NCI-H524 (cell line): Measurements from ENCODE around the gene STK32B.
"Not testable (repeated sequence)": the region's sequence is repeated elsewhere in the genome, so short reads cannot be mapped to it uniquely, and the experiment has no call there.

Source experiments
- DNase-seq, 2 experiments: peaks; one replicate each; lab custom pipeline; 2025; lab: John Stamatoyannopoulos, UW

Gene STK32B

DNA sequence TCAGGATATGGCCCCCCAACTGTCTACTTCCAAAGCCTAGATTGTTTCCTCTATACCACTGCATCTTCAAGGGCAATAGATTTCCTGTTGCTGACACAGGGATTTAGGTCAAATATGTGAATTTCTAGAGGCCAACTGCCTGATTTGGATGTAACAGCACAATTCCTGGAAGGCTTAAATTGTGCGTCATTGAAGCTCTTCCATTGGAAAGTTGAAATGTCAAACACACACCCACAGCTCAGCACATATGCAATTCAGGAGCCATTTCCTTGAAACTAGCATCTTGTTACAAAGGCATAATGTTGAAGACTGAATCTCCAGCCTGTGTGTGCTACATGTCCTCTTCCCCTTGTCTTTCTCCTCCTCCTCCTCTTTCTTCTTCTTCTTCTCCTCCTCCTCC is 158.6 kb downstream of the STK32B start:
- DNase-seq = no peak

DNA sequence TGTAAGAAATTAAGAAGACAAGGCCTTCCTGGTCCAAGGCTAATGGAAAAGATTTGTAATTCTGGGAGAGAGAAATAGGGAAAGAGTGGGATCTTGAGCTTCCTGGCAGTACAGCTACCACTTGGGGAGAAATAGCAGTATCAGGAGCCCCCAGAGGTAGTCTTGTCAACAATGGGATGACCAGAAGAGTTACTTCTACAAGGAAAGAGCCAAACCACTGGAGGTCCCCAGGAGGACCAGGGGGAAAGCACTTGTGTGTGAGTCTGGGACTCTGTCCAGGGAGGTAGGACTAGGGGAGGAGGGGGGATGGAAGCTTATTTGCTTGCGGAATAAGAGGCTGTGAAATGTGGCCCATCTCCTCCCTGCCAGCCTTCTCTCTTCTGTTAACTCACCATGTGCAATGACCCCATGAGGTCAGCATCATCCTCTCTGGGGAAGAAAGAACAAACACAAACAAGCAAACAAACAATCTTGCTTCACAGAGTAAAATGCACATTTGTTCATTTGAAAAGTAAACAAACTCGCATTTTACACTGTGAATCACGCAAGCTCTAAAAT is 160.1 kb downstream of the STK32B start:
- no peak for DNase-seq

DNA sequence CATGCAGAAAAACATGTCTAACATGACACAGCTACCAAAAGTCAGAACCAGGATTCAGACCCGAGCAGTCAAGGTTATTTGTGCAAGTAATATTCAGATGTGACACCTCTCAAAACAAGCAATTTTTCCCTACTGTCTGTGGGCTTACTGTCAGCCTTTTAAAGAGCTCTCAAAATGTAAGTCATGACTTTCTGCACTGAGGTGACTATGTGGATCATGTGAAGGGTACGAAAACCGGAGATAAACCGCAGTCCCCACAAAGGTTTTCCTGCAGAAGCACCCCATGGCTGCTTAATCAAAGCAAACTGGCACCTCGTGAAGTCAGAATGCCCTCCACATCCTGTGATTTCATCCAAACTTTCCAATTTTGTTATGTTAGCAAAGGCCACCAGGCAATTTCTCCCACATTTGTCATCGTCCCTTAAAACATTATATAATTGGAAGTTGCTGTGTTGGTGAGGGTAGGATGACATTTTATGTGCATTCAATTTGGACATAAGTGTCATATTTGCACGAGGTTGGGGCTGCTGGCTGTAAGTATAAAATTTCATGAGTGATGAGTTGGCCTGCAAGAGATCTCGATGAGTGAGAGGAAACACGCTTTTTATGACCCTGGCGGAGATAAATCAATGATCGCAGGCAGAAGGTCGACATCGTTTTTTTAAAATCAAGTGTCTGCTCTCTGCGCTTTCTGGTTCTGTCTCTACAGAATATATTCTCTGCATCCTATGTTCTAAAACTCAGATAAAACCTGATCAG is 161.2 kb downstream of the STK32B start:
- DNase-seq = no peak

DNA sequence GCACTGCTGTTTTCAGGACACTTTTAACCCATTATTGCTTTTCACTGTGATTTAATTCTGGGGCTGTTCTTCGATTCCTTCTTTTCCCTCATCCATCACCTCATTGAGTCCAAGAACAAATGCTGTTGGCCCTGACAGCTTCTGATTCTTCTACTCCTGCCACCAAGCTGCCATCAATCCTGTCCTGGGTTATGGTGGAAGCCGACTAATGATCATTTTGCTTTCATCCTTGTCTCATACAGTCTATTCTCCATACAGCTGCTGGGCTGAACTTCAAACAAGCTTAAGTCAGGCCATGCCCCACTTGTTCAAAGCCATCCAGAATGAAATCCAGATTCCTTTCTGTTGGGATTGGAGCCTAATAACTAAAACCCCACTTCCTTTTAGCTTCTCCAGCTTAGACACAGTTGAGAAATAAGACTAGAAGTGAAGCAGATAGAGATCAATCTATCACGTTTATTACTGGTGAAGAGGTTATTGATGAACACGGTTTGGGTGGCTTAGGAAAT is 161.9 kb downstream of the STK32B start:
- no peak for DNase-seq

DNA sequence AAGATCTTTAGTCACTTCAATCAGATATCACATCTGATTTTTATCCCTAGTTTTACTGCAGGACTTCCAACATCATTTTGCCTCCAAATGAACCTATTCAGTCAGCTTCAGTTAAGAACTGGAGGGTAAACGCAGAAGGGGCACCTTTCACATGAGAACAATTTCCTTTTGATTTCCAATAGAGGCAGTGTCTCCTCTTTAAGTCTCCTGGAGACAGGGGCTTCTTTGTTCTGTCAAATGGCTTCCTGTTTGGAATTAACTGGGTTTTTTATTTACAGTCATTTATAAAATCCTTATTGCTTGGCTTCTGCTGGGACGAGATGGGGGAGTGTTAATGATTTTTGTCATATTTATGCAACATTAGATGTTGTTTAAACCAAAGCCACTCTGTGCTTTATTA is 164.0 kb downstream of the STK32B start:
- DNase-seq = no peak

DNA sequence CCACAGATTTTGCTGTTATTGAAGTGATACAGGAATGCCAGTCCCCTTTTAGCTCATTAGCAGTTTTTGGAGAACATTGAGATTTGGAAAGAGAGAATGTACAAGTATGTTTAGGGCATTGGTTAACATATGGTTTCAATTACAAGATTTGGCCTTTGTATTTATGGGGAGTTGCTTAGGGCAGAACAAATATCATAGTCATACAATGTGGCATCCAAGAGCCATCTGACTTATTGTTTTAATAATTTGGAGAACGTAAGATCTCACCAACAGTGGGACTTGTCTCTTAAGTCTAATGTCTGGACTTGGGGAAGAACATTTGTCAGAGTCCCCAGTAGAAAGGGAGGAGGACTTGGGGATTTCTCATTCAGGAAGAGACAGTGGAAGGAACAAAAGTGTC is 166.1 kb downstream of the STK32B start:
- no peak for DNase-seq

DNA sequence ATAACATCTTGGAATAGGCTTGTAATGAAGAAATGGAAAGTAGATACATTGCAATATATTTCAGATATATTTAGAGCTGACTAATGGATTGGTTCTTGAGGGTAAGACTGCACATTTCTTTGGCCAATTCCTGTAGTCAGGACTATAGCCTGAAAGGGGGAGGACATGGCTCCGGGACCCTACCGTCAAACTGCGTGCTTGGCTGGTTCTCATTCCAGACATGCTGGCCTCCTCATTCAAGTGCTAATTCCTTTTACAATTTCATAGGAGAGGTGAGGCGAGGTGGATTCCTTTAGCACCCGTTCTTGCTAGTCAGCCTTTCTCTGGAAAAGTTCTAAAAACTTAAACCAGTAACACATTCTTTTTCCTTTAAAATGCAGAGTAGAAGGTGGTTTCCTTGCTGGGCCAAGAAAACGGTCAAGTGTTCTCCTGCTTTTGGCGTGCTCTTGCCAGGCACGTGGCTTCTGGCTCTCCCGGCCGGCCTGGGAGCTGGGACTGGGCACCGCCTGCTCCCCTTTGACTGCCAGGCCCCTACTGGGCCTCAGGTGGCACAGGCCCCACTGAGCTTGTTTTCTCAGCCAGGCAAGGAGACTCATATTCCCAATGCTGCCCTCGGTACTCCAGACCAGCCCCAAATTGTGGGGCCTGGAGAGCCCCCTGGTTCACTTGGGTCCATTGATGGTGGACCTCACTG is 167.2 kb downstream of the STK32B start:
- no peak for DNase-seq

DNA sequence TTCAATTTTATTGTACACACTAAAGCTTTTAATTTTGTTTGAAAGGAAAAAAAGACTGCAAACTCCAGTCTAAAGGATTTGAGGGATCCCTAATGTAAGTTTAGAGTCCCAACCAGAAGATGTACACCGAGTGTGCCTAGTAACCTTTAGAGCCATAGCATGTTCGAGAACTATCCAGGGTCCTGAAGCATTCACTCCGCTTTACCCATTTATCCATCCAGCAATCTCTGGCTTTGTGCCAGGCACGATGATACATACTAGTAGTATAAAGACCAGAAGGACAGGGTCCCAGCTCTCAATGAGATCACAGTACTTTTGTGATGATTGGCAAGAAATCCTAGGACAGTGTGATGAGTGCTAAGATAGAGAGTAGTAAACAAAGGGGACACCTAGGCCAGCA is 168.7 kb downstream of the STK32B start:
- DNase-seq = no peak

DNA sequence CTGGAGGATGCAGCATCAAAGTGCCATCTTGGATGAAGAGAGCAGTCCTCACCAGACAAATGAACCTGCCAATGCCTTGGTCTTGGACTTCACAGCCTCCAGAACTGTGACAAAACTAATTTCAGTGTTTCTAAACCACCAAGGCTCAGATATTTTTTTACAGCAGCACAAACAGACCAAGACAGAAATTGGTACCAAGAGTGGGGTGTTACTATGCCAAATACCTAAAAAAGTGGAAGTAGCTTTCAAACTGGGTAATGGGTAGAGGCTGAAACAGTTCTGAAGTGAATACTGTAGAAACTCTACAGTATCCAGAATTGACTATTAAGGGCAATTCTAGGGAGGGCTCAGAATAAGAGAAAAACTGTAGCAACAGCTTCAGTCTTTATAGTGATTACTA is 170.8 kb downstream of the STK32B start:
- DNase-seq = no peak

DNA sequence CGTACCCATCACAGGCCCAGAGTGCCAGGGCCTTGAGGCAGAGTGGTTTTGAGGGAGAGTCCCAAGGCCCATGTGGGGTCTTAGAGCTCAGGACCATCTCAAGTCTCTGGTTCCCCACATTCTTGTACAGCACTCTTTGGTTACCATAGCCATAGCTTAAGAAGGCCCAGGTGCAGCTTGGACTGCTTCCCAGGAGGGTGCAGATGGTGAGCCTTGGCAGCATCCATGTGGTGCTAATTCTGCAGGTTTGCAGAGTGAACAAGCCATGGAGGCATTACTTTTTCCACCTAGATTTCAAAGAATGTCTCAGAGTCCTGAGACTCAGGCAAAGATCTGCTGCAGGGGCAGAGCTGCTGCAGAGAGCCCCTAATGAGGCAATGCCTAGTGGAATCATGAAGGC is 171.7 kb downstream of the STK32B start:
- peak; percentile 6 to 49 for DNase-seq

DNA sequence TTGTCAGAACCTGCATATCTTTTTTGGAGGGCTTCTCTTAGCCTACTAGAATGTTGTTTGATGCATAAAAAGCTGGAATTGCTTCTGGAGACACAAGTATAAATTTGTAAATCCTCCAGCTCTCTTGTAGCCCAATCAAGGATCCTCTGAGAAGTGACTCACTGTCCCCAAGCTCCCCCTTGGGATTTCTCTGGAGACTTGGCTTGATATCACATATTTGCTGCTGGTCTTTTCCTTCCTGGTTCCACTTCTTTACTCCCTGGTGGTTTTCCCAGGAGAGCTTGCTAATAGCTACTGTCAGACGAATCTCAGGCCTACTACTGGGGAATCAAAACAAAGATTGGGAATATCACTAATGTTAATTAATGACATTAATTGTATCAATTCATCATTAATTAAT is 173.1 kb downstream of the STK32B start:
- DNase-seq = peak in 1 of 2 experiments; percentile 13

DNA sequence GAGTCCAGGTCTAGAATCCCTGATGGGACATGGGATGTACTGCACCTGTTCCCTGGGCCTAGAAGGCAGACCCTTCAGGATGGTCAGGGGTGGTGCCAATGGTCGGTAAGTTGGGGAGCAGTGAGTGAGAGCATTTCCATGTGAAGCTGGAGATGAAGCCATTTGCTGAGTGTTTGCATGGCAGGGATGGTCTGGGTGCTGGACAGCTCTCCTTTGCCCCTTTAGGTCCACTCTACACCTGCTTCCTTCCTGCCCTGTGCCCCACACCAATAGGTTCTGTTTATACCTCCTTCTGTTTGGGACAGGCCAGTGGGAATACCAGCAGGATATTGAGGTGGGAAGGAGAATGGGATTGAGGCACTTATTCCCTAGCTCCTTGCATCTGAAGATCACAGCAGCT is 181.3 kb downstream of the STK32B start:
- DNase-seq = no peak

DNA sequence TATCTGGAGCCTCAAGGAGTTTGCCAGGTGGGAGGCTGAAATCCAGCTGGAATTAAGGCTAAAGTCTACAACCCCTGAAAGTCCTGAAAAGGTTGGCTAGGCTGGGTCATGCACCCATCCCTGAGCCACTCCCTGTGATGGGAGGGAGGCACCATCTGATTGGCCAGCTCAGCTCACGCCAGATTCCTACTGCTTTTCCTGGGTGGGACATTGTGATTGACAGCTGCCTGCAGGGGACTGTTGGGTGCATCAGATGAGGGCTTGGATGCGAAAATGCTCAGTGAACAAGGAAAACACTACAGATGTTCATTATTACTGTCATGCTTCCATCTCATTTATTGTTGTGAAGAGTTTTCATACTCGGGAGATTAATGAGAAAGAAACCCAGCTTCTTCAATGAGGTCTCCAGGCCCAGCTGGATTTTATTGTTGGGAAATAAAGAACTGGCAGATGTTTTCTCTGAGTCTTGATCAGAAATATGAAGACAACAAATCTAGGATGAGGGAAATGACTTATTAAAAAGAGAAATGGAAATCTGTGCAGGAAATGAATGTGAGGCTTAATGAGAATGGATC is 185.9 kb downstream of the STK32B start:
- DNase-seq = no peak

DNA sequence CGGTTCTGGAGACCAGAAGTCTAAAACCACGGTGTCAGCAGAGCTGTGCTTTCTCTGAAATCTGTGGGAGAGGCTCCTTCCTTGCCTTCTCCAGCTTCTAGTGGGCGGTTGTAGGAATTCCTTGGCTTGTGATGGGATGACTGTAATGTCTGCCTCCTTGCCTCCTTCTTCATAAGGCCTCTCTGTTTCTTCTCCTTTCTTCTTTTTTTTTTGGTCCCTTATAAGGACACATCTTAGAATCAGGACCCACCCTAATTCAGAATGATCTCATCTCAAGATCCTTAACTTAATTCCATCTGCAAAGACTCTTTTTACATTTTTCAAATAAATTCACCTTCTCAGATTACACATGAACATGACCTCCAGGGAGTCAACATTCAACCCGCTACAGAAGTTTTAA is 186.9 kb downstream of the STK32B start:
- DNase-seq = no peak

DNA sequence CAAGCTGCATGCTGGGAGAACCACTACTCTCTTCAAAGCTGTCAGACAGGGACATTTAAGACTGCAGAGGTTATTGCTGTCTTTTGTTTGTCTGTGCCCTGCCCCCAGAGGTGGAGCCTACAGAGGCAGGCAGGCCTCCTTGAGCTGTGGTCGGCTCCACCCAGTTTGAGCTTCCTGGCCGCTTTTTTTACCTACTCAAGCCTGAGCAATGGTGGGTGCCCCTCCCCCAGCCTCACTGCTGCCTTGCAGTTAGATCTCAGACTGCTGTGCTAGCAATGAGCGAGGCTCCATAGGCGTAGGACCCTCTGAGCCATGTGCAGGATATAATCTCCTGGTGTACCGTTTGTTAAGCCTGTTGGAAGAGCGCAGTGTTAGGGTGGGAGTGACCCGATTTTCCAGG is 195.8 kb downstream of the STK32B start:
- DNase-seq = not testable (repeated sequence)

DNA sequence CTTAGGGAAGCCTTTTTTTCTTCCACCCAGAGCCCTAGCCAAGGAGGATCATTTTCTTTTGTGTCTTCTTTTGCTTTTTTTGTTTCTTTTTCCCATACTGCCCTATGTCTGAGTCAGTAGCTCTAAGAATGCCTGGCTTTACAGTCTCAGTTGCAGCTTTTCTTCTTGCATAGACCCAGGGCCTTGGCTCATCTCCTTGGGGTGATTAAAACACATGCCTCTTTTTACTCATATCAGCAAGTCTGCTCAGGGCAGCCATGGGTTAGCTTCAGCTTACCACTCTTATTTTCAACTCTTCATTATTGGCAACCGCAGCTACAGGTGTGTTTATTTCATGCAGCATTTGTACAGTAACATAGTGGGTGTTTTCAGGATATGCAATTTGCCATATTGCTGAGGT is 196.5 kb downstream of the STK32B start:
- no peak for DNase-seq

DNA sequence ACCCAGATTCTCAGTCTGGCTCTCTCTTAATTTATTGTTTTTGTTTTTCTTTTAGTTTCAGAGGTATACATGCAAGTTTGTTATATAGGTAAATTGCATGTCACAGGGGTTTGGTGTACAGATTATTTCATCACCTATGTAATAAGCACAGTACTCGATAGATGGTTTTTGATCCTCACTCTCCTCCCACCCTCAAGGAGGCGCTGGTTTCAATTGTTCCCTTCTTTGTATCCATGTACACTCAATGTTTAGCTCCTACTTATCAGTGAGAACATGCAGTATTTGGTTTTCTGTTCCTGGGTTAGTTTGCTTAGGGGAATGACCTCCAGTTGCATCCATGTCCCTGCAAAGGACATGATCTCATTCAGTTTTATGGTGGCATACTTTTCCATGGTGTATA is 198.4 kb downstream of the STK32B start:
- DNase-seq = no peak

DNA sequence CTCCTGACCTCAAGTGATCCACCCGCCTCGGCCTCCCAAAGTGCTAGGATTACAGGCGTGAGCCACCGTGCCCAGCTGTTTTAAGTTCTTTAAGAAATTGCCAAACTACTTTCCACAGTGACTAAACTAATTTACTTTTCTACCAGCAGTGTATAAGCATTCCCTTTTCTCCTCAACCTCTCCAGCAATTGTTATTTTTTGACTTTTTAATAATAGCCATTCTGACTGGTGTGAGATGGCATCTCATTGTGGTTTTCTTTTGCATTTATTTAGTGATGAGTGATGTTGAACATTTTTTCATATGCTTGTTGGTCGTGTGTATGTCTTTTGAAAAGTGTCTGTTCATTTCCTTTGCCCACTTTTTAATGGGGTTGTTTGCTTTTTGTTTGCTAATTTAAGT is 199.3 kb downstream of the STK32B start:
- not testable (repeated sequence) for DNase-seq

DNA sequence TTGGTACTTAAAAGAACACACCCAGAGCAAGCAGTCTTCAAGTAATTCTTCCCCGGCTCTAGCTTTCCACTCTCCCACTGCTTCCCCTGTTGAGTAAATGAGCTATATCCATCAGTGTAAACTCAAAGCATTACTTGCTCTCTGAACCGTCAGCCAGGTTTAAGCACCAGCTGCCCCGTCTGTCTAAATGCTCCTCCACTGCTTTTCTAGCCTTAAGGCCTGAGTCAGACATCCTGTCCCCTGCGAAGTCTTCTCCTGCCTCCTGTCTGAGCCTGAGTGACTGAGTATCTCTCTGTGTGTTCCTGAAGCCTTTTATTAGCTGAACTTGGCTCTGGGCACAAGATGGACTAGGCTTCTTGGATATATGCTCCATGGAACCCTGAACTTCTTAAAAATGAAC is 205.1 kb downstream of the STK32B start:
- peak in 1 of 2 experiments; percentile 14 for DNase-seq

DNA sequence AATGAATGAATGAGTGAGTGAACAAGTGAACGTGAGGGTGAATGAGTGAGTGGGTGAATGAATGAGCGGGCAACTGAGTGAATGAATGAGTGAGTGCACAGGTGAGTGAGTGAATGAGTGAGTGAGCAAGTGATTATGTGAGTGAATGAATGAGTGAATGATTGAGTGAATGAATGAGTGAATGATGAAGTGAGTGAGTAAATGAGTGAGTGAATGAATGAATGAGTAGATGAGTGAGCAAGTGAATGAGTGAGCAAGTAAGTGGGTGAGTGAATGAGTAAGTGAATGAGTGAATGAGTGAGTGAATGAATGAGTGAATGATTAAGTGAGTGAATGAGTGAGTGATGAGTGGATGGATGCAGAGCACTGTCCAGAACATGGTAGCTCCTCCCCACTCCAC is 205.8 kb downstream of the STK32B start:
- DNase-seq = no peak

DNA sequence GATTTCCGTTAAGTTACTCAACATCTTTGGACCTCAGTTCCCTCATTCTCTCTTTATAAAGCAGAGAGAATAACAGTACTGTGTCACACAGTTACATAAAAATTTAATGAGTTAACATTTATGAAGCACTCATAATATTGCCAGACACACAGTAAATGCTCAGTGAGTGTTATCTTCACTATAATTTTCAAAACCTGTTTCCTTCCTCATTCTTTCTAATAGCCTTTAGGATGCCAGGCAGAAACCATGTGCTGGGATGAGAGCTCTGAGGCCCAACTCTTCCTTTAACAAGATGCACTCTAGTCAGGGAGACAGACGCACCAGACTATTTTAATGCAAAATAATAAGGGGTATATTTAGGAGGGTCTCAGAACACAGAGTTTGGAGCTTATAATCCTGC is 208.2 kb downstream of the STK32B start:
- DNase-seq = no peak

DNA sequence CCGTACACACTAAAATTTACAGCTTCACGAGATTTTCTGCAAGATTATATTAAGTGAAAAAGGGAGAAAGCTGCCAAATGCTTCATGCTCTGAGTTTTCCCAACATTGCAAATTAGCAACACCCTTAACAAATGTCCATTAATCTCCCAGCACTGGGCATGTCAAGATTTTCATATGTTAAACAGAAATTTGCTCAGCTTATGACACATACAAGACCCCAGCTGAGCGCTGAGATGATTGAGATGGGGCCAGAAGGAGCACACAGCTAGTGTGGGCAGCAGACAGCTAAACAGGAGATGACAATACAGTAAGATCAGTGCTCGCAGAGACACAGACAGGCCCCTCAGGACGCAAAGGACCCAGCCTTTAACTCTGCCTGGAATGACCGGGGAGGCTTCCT is 208.8 kb downstream of the STK32B start:
- no peak for DNase-seq

DNA sequence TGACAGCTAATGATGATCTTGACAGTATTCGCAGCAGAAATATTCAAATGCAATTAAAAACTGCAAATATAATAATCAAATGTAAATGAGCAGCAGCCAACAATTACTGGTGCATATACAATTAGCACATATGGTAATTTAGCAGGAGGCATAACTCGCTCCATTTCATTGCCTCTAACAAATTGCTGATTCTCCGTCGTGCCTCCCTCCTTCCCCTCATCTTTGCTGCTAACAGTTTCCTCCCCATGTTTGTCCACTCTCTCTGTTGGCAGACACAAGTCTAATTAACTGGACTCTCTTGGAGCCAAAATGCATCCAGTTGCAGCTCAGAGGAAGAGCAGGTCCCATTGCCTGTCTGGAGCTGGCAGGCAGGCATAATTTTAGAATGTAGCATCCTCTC is 210.6 kb downstream of the STK32B start:
- no peak for DNase-seq
